SK-N-SH treated with all-trans-retinoic acid at 6 μM for 48 hours (cell line): ENCODE measurements around the gene LYSET.

Experiments used
- ARNTL ChIP-seq: fragments of 450-650 bp; formaldehyde crosslinking; IDR thresholded peaks from 2 replicates; pipeline ENCODE4 v1.5.0; 2020; ENCODE audit warnings: low read depth, mild to moderate bottlenecking, moderate library complexity, borderline replicate concordance
- BACH2 ChIP-seq: fragments of 250-450 bp; sonication (Bioruptor Pico); IDR thresholded peaks from 2 replicates; pipeline ENCODE4 v1.9.0; 2021; ENCODE audit warnings: mild to moderate bottlenecking, borderline replicate concordance
- ISL1 ChIP-seq: fragments of 250-450 bp; sonication (Bioruptor Pico); IDR thresholded peaks from 2 replicates; pipeline ENCODE4 v2.1.2; 2022; ENCODE audit warnings: mild to moderate bottlenecking, moderate library complexity
- OSR1 ChIP-seq: fragments of 250-450 bp; sonication (Bioruptor Pico); IDR thresholded peaks from 2 replicates; pipeline ENCODE4 v1.8.0; 2022; ENCODE audit warnings: moderate library complexity, mild to moderate bottlenecking, inconsistent platforms
- PATZ1 ChIP-seq: fragments of 250-450 bp; sonication (Bioruptor Pico); IDR thresholded peaks from 2 replicates; pipeline ENCODE4 v1.8.0; 2020; ENCODE audit warnings: mild to moderate bottlenecking, moderate library complexity, borderline replicate concordance
- TCF4 ChIP-seq: fragments of 250-450 bp; sonication (Bioruptor Pico); IDR thresholded peaks from 2 replicates; pipeline ENCODE4 v1.8.0; 2021; ENCODE audit warnings: mild to moderate bottlenecking, moderate library complexity, borderline replicate concordance
- ZFP30 ChIP-seq: fragments of 450-650 bp; formaldehyde crosslinking; IDR thresholded peaks from 2 replicates; pipeline ENCODE4 v1.5.0; 2022; ENCODE audit warnings: mild to moderate bottlenecking, moderate library complexity
- ZNF565 ChIP-seq: fragments of 450-650 bp; formaldehyde crosslinking; conservative IDR thresholded peaks from 2 replicates; pipeline ENCODE4 v1.5.0; 2020; ENCODE audit warnings: low read depth, mild to moderate bottlenecking, moderate library complexity

DNA sequence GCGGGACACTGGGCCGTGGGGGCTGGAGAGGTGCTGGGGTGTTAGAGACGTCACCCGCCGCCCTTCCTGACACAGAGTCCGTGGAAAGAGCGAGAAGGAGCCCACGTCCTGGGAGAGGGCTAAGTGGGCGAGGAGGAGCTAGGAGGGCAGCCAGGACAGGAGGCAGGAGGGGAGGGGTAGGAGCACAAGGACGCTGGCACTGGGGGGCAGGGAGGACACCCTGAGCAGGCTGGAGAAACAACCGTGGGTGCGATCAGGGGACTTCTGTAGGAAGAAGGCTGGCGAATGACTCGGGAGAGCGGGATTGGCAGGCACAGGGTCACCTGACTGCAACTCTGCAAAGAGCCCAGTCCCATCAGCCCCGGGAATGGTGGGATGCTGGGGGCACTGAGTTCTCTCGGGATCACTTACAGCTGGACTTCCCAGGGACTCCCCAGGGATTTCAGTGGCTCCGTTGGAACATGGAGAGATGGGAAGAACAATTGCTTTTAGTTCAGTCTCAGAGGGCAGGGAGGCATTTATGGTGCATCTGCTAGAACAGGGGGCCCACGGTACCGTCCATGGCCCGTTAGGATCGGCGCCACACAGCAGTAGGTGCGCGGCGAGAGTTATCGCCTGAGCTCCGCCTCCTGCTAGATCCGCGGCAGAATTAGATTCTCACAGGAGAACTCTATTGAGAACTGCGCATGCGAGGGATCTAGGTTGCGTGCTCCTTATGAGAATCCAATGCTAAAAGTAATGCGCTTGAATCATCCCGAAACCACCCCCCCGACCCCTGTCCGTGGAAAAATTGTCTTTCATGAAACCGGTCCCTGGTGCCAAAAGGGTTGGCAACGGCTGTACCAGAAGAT lies 46.2 kb downstream of the LYSET start:
- no peak for TF ChIP-seq OSR1
- TF ChIP-seq PATZ1 (CRISPR knock-in tag), result no peak
- TF ChIP-seq BACH2 (CRISPR knock-in tag), result no peak
- no peak for TF ChIP-seq ISL1 (CRISPR knock-in tag)
- no peak for TF ChIP-seq ZFP30 (CRISPR knock-in tag)
- TF ChIP-seq ARNTL (CRISPR knock-in tag), result no peak
- no peak for TF ChIP-seq ZNF565
- no peak for TF ChIP-seq TCF4
